Neural progenitor cell (in vitro differentiated cells): ENCODE data around the gene UCMA. TPM values are rescaled to one million over a fixed set of nuclear protein-coding genes. Genes with fewer than 3 reads are reported as not detected.

Experiments used
- DNase-seq: peaks from one replicate; pipeline ENCODE4 v3.0.0-alpha.2; 2016; ENCODE audit warnings: low spot score
- H2AFZ ChIP-seq: fragments of 200-600 bp; sonication (generic); replicated peaks from 2 replicates; pipeline ENCODE4 v1.6.1; 2016; ENCODE audit warnings: antibody characterized with exemption
- H3F3A ChIP-seq: fragments of 200-600 bp; sonication (generic); 2 replicates; pipeline ENCODE4 v1.6.1; 2016; ENCODE audit warnings: antibody characterized with exemption, low read depth
- H3K27ac ChIP-seq: fragments of 200-600 bp; sonication (generic); 2 replicates; pipeline ENCODE4 v1.5.1; 2016; ENCODE audit warnings: mild to moderate bottlenecking
- H3K27me3 ChIP-seq: fragments of 200-600 bp; sonication (generic); 2 replicates; pipeline ENCODE4 v1.6.1; 2016; ENCODE audit warnings: mild to moderate bottlenecking, moderate library complexity
- H3K36me3 ChIP-seq: fragments of 200-600 bp; sonication (generic); 2 replicates; pipeline ENCODE4 v1.5.1; 2016
- H3K4me1 ChIP-seq: fragments of 200-600 bp; sonication (generic); 2 replicates; pipeline ENCODE4 v1.6.1; 2016; ENCODE audit warnings: mixed run types
- H3K4me2 ChIP-seq: fragments of 200-600 bp; sonication (generic); 2 replicates; pipeline ENCODE4 v1.6.1; 2016
- H3K4me3 ChIP-seq: fragments of 200-600 bp; sonication (generic); 2 replicates; pipeline ENCODE4 v1.5.1; 2016
- H3K79me2 ChIP-seq: fragments of 200-600 bp; sonication (generic); 2 replicates; pipeline ENCODE4 v1.6.1; 2016; ENCODE audit warnings: low read depth
- H3K9ac ChIP-seq: fragments of 200-600 bp; sonication (generic); 2 replicates; pipeline ENCODE4 v1.6.1; 2016
- H3K9me3 ChIP-seq: fragments of 200-600 bp; sonication (generic); 2 replicates; pipeline ENCODE4 v1.5.1; 2016; ENCODE audit warnings: low read depth
- H4K20me1 ChIP-seq: fragments of 200-600 bp; sonication (generic); 2 replicates; pipeline ENCODE4 v1.6.1; 2016; ENCODE audit warnings: low read depth
- H3K27ac Mint-ChIP-seq: 3 replicates; pipeline ENCODE4 v1.8.0; 2021; ENCODE audit warnings: mixed read lengths
- H3K27me3 Mint-ChIP-seq: 2 replicates; pipeline ENCODE4 v1.8.0; 2022; ENCODE audit warnings: low read depth, mild to moderate bottlenecking, inconsistent platforms, moderate library complexity, mixed read lengths; ENCODE audit not compliant: insufficient read depth
- H3K36me3 Mint-ChIP-seq: 3 replicates; pipeline ENCODE4 v1.8.0; 2021; ENCODE audit warnings: mixed read lengths
- H3K4me1 Mint-ChIP-seq: 3 replicates; pipeline ENCODE4 v1.8.0; 2021; ENCODE audit warnings: mixed read lengths
- H3K4me3 Mint-ChIP-seq: 3 replicates; pipeline ENCODE4 v1.8.0; 2021; ENCODE audit warnings: mild to moderate bottlenecking, moderate library complexity, mixed read lengths
- H3K9me3 Mint-ChIP-seq: 3 replicates; pipeline ENCODE4 v1.8.0; 2020; ENCODE audit warnings: mixed read lengths
- EZH2 ChIP-seq: fragments of 200-600 bp; sonication (generic); IDR thresholded peaks from 2 replicates; pipeline ENCODE4 v1.6.1; 2017; ENCODE audit warnings: antibody characterized with exemption, mild to moderate bottlenecking, moderate library complexity
- EZH2phosphoT487 ChIP-seq: fragments of 200-600 bp; sonication (generic); IDR thresholded peaks from 2 replicates; pipeline ENCODE4 v1.6.1; 2017; ENCODE audit warnings: antibody characterized with exemption
- total RNA-seq: library from RNA; depleted of rRNA; stranded (reverse); fragments of >200 nt; gene quantifications from 2 replicates; pipeline ENCODE4 v1.2.3, GENCODE V29; 2015; ENCODE audit warnings: low replicate concordance
- TF ChIP-seq, protein P1 (sequence below): fragments of 200-600 bp; sonication (generic); IDR thresholded peaks from 2 replicates; pipeline ENCODE4 v1.5.1; 2017; ENCODE audit warnings: antibody characterized with exemption, mild to moderate bottlenecking

The UCMA gene
- total RNA-seq, 1 donor from 2014 or later: not detected

- H3K27me3 ChIP-seq: no peaks in the 10 kb centered on the region
- H3K4me1 ChIP-seq: no peaks in the 10 kb centered on the region
- H3F3A ChIP-seq: no peaks in the 10 kb centered on the region
- H2AFZ ChIP-seq: no peak overlapping the region
- no peaks in the 10 kb centered on the region for H4K20me1 ChIP-seq
- H3K36me3 Mint-ChIP-seq: peaks cover 5% of the 10 kb centered on the region
- H3K4me3 ChIP-seq: no peak overlapping the region
- H3K27ac Mint-ChIP-seq: no peak overlapping the region
- peaks cover 2% of the 10 kb centered on the region for H3K27me3 Mint-ChIP-seq
- no peak overlapping the region for H3K27ac ChIP-seq
- no peak overlapping the region for H3K4me3 Mint-ChIP-seq
- TF ChIP-seq EZH2 (no peak), EZH2phosphoT487 (no peak)
- TF ChIP-seq, protein P1, sequence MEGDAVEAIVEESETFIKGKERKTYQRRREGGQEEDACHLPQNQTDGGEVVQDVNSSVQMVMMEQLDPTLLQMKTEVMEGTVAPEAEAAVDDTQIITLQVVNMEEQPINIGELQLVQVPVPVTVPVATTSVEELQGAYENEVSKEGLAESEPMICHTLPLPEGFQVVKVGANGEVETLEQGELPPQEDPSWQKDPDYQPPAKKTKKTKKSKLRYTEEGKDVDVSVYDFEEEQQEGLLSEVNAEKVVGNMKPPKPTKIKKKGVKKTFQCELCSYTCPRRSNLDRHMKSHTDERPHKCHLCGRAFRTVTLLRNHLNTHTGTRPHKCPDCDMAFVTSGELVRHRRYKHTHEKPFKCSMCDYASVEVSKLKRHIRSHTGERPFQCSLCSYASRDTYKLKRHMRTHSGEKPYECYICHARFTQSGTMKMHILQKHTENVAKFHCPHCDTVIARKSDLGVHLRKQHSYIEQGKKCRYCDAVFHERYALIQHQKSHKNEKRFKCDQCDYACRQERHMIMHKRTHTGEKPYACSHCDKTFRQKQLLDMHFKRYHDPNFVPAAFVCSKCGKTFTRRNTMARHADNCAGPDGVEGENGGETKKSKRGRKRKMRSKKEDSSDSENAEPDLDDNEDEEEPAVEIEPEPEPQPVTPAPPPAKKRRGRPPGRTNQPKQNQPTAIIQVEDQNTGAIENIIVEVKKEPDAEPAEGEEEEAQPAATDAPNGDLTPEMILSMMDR: no peak
- H3K9me3 Mint-ChIP-seq: no peaks in the 10 kb centered on the region
- no peak for DNase-seq
- H3K4me2 ChIP-seq: no peak overlapping the region
- H3K79me2 ChIP-seq: no peaks in the 10 kb centered on the region
- H3K9me3 ChIP-seq: no peaks in the 10 kb centered on the region
- no peaks in the 10 kb centered on the region for H3K36me3 ChIP-seq
- H3K4me1 Mint-ChIP-seq: no peaks in the 10 kb centered on the region
- no peak overlapping the region for H3K9ac ChIP-seq
Measured at GRCh38 chr10:13218878-13219277, 15.3 kb downstream of the UCMA start.

DNA sequence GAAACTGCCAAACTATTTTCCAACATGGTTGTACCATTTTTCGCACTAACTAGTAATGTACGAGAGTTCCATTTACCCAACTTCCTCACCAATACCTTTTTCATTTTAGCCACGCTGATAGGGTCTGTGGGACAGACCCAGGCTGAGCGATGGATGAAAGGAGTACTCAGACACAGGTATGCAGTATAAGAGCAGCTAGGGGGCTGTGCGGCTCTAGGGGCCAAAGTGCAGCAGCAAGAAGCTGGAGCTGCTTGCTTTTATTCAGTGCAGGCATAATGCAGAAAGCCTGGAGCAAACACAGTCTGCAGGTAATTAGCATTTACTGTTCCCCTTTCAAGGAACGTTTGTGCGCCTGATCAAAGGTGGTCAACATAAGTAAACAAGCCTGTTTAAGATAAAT lies 21.0 kb downstream of the UCMA start:
- Histone ChIP-seq H3K79me2 (no peaks in the 10 kb centered on the region), H3F3A (peaks cover 3% of the 10 kb centered on the region), H3K36me3 (peaks cover 18% of the 10 kb centered on the region), H3K4me2 (no peak overlapping the region), H3K4me3 (no peak overlapping the region), H3K27me3 (no peaks in the 10 kb centered on the region), H3K27ac (no peak overlapping the region), H3K9me3 (no peaks in the 10 kb centered on the region), H2AFZ (no peak overlapping the region), H3K4me1 (no peaks in the 10 kb centered on the region), H4K20me1 (no peaks in the 10 kb centered on the region), H3K9ac (no peak overlapping the region)
- no peak for TF ChIP-seq EZH2phosphoT487
- TF ChIP-seq, protein P1: no peak
- no peak for TF ChIP-seq EZH2
- no peak overlapping the region for H3K27ac Mint-ChIP-seq
- H3K27me3 Mint-ChIP-seq: peaks cover 2% of the 10 kb centered on the region
- DNase-seq: peak; percentile 15
- peaks cover 28% of the 10 kb centered on the region for H3K36me3 Mint-ChIP-seq
- H3K4me1 Mint-ChIP-seq: no peaks in the 10 kb centered on the region
- H3K4me3 Mint-ChIP-seq: no peak overlapping the region
- H3K9me3 Mint-ChIP-seq: no peaks in the 10 kb centered on the region

GRCh38 chr10:13206546-13207443 lies 27.4 kb downstream of the UCMA start:
- H3K27ac ChIP-seq: no peak overlapping the region
- no peak for TF ChIP-seq EZH2
- TF ChIP-seq, protein P1: peak; percentile 63
- DNase-seq: peak; percentile 38
- no peak overlapping the region for H3K4me2 ChIP-seq
- Mint-ChIP-seq H3K9me3 (no peaks in the 10 kb centered on the region), H3K4me1 (no peaks in the 10 kb centered on the region), H3K27ac (no peak overlapping the region), H3K27me3 (no peaks in the 10 kb centered on the region), H3K4me3 (no peak overlapping the region), H3K36me3 (peaks cover 33% of the 10 kb centered on the region)
- no peak overlapping the region for H3K4me3 ChIP-seq
- no peaks in the 10 kb centered on the region for H4K20me1 ChIP-seq
- no peak overlapping the region for H3K9ac ChIP-seq
- H3K36me3 ChIP-seq: peaks cover 11% of the 10 kb centered on the region
- H3K79me2 ChIP-seq: no peaks in the 10 kb centered on the region
- peaks cover 3% of the 10 kb centered on the region for H3F3A ChIP-seq
- H3K9me3 ChIP-seq: no peaks in the 10 kb centered on the region
- H3K27me3 ChIP-seq: no peaks in the 10 kb centered on the region
- no peaks in the 10 kb centered on the region for H3K4me1 ChIP-seq
- H2AFZ ChIP-seq: no peak overlapping the region
